Astrocyte of the spinal cord (primary cell): ENCODE results near the gene NUP210.

Source experiments
- DNase-seq: peaks from one replicate; pipeline ENCODE4 v3.0.0; 2011; ENCODE audit warnings: low read depth, low spot score
- H3K4me3 ChIP-seq: 2 replicates; pipeline ENCODE4 v1.5.1; 2011; ENCODE audit warnings: low read depth, mild to moderate bottlenecking, low read length, moderate library complexity
- CTCF ChIP-seq: IDR thresholded peaks from 2 replicates; pipeline ENCODE4 v1.5.1; 2012; ENCODE audit warnings: low read depth, mild to moderate bottlenecking, low read length, inconsistent platforms
- in situ Hi-C: cut with HindIII; loops from 2 replicates; pipeline ENCODE4 v1.10.0; 2017; ENCODE audit warnings: low sequenced_read_pairs

The NUP210 gene

GRCh38 chr3:13346481-13347389 is 73.4 kb downstream of the NUP210 start:
- in situ Hi-C loops: no loop called here
- TF ChIP-seq CTCF: no peak
- H3K4me3 ChIP-seq: no peak overlapping the region
- no peak for DNase-seq

- in situ Hi-C loops: no loop called here
- DNase-seq: no peak
- no peak overlapping the region for H3K4me3 ChIP-seq
- TF ChIP-seq CTCF: no peak
Measured at GRCh38 chr3:13345772-13346171, 74.3 kb downstream of the NUP210 start.

GRCh38 chr3:13345284-13345683 is 74.8 kb downstream of the NUP210 start:
- no peak overlapping the region for H3K4me3 ChIP-seq
- TF ChIP-seq CTCF: no peak
- DNase-seq: no peak
- in situ Hi-C loops: no loop called here

GRCh38 chr3:13344663-13345062 is 75.5 kb downstream of the NUP210 start:
- H3K4me3 ChIP-seq: no peak overlapping the region
- DNase-seq: no peak
- TF ChIP-seq CTCF: no peak
- in situ Hi-C loops: no loop called here

- no peak overlapping the region for H3K4me3 ChIP-seq
- in situ Hi-C loops: no loop called here
- DNase-seq: no peak
- no peak for TF ChIP-seq CTCF
Measured at GRCh38 chr3:13343601-13344000, 76.5 kb downstream of the NUP210 start.

- H3K4me3 ChIP-seq: no peak overlapping the region
- DNase-seq: no peak
- no peak for TF ChIP-seq CTCF
- in situ Hi-C loops: no loop called here
Measured at GRCh38 chr3:13341229-13341905, 78.8 kb downstream of the NUP210 start.
